ENCODE data around the gene MAGI2.
A peak's percentile ranks its signal among the peaks of the same experiment; 100 is the strongest.

The MAGI2 gene

GRCh38 chr7:78742694-78743093 is 710.8 kb downstream of the MAGI2 start:
- no peak overlapping the region for H3K4me3 ChIP-seq (ENCODE audit: low read length)
- no peak for DNase-seq (ENCODE audit: low read depth)
- TF ChIP-seq CTCF (conservative IDR thresholded peaks at IDR 0.05; ENCODE audit: low read length): no peak

DNA sequence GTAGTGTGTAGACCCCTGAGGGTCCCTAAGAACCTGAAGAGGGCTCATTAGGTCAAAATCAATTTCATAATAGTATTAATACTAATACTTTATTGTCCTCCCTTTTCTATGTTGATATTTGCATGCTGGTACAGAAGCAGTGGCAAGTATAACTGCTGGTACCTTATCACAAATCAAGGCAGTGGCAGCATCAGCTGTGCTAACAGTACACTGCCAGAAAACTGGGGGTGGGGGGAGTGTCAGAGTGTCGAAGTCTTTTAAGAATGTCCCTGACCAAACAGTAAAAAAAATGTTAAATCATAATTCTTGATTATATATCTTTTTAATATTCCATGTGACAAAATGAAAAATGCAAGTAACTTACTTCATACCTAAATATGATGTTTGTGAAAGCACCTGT is 716.9 kb downstream of the MAGI2 start:
- DNase-seq (ENCODE audit: low read depth): no peak
- TF ChIP-seq CTCF (conservative IDR thresholded peaks at IDR 0.05; ENCODE audit: low read length): no peak
- H3K4me3 ChIP-seq (ENCODE audit: low read length): no peak overlapping the region

GRCh38 chr7:78734626-78735025 is 718.8 kb downstream of the MAGI2 start:
- TF ChIP-seq CTCF (conservative IDR thresholded peaks at IDR 0.05; ENCODE audit: low read length): no peak
- DNase-seq (ENCODE audit: low read depth): peak; percentile 7
- no peak overlapping the region for H3K4me3 ChIP-seq (ENCODE audit: low read length)

DNA sequence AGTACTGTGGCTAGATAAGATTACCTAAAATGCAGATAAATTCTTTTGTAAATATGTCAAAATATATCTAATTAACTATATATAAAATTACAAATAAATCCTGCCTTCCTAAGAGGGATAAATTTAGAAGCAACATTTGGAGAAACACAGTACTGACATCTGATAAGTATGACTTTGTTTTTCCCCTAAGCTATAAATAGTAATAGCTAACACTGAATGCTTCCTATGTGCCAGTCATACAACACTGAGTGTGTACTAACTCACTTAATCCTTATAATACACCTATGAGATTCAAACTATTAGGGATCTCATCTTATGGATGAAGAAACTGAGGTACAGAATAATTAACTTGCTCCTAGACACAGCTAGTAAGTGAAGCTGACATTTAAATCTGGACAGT is 733.4 kb downstream of the MAGI2 start:
- TF ChIP-seq CTCF (conservative IDR thresholded peaks at IDR 0.05; ENCODE audit: low read length): no peak
- no peak overlapping the region for H3K4me3 ChIP-seq (ENCODE audit: low read length)
- no peak for DNase-seq (ENCODE audit: low read depth)

GRCh38 chr7:78718212-78718611 is 735.3 kb downstream of the MAGI2 start:
- TF ChIP-seq CTCF (conservative IDR thresholded peaks at IDR 0.05; ENCODE audit: low read length): no peak
- DNase-seq (ENCODE audit: low read depth): no peak
- no peak overlapping the region for H3K4me3 ChIP-seq (ENCODE audit: low read length)

DNA sequence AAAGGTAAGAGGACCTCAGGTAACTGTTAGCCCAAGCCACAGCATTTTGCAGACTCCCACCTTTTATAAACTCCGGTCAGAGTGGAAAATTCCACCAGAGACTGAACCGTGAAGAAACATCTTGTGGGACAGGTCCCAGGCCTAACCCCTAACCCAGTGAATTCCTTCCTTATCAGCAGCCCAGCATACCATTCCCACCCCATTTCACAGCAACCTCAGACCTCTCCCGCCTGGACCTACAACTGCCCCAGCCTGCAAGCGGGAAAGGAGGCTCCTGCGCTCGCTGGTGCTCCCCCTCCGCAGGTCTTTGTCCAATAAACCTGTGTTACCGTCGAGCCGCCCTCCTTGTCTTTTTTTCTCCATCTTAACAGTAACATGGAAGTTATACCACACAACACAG is 736.6 kb downstream of the MAGI2 start:
- no peak for TF ChIP-seq CTCF (conservative IDR thresholded peaks at IDR 0.05; ENCODE audit: low read length)
- no peak for DNase-seq (ENCODE audit: low read depth)
- H3K4me3 ChIP-seq (ENCODE audit: low read length): no peak overlapping the region

- no peak overlapping the region for H3K4me3 ChIP-seq (ENCODE audit: low read length)
- no peak for TF ChIP-seq CTCF (conservative IDR thresholded peaks at IDR 0.05; ENCODE audit: low read length)
- no peak for DNase-seq (ENCODE audit: low read depth)
These were observed 739.1 kb downstream of the MAGI2 start for GRCh38 chr7:78714356-78714755.
